ENCODE results near the gene TTC12. TPM values are rescaled to one million over a fixed set of nuclear protein-coding genes. Genes with fewer than 3 reads are reported as not detected.

TTC12 gene
- total and polyA plus RNA-seq, 4 donors = 6.4 to 43.2 (median 19.0) TPM

GRCh38 chr11:113397212-113397611 lies 82.8 kb downstream of the TTC12 start:
- WGBS, 2 donors = 82 to 89% methylated on average over 7 of the region's 7 CpGs
- no peak overlapping the region for H3K9ac ChIP-seq (ENCODE audit: insufficient read depth in 1 of 2, low read length in 2 of 2)

DNA sequence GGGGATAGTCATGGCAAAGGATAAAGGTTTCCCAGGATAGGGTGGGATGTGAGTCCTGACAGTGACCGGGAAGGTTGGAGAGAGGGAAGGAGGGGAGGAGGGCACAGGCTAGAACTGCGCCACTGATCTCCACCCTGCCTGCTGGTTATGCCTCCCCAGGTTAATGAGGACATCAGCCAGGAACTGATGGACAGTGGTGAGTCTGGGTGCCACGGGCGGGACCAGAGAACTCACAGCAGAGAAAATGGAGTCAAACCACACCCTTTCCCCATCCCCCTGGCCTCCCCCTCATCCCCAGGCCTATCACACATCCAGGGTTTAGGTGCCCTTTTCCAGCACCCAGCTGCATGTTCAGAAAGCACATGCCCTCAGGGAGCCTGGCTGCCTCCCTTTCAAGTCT lies 83.4 kb downstream of the TTC12 start:
- H3K4me3 ChIP-seq = no peak overlapping the region
- no peak for TF ChIP-seq CTCF (IDR thresholded peaks at IDR 0.05; ENCODE audit: control extremely low read depth, extremely low read depth)
- DNase-seq = no peak
- WGBS, 2 donors = 93 to 98% methylated on average over 4 of the region's 4 CpGs
- H3K36me3 ChIP-seq (ENCODE audit: control insufficient read depth in 4 of 4, insufficient read depth in 4 of 4, low read length in 4 of 4) = no peaks in the 10 kb centered on the region
- H3K9me3 ChIP-seq (ENCODE audit: control insufficient read depth in 4 of 4, insufficient read depth in 3 of 4, low read length in 3 of 4) = peaks cover 0 to 2% (median 0%) of the 10 kb centered on the region in 4 donors
- no peak for ATAC-seq (ENCODE audit: insufficient read depth, low FRiP score)
- H3K27ac ChIP-seq (ENCODE audit: low read depth in 1 of 2, low read length in 1 of 2) = no peak overlapping the region
- H3K27me3 ChIP-seq (ENCODE audit: control insufficient read depth in 3 of 3, insufficient read depth in 3 of 3, low read length in 2 of 3) = no peaks in the 10 kb centered on the region
- H3K4me1 ChIP-seq (ENCODE audit: control insufficient read depth in 5 of 5, insufficient read depth in 5 of 5, low read length in 5 of 5) = no peaks in the 10 kb centered on the region
- H3K9ac ChIP-seq (ENCODE audit: insufficient read depth in 1 of 2, low read length in 2 of 2) = no peak overlapping the region

More at GRCh38 chr11:113397212-113397611, 82.8 kb downstream of the TTC12 start:
- Histone ChIP-seq H3K27ac (ENCODE audit: low read depth in 1 of 2, low read length in 1 of 2) (no peak overlapping the region), H3K36me3 (ENCODE audit: control insufficient read depth in 4 of 4, insufficient read depth in 4 of 4, low read length in 4 of 4) (no peaks in the 10 kb centered on the region), H3K27me3 (ENCODE audit: control insufficient read depth in 3 of 3, insufficient read depth in 3 of 3, low read length in 2 of 3) (no peaks in the 10 kb centered on the region), H3K9me3 (ENCODE audit: control insufficient read depth in 4 of 4, insufficient read depth in 3 of 4, low read length in 3 of 4) (peaks cover 0 to 2% (median 0%) of the 10 kb centered on the region in 4 donors), H3K4me3 (no peak overlapping the region), H3K4me1 (ENCODE audit: control insufficient read depth in 5 of 5, insufficient read depth in 5 of 5, low read length in 5 of 5) (no peaks in the 10 kb centered on the region)
- TF ChIP-seq CTCF (IDR thresholded peaks at IDR 0.05; ENCODE audit: control extremely low read depth, extremely low read depth) = no peak
- no peak for DNase-seq
- ATAC-seq (ENCODE audit: insufficient read depth, low FRiP score) = no peak

- ATAC-seq (ENCODE audit: insufficient read depth, low FRiP score) (no peak), DNase-seq (no peak)
- Histone ChIP-seq H3K9ac (ENCODE audit: insufficient read depth in 1 of 2, low read length in 2 of 2) (no peak overlapping the region), H3K4me3 (no peak overlapping the region), H3K27ac (ENCODE audit: low read depth in 1 of 2, low read length in 1 of 2) (no peak overlapping the region), H3K9me3 (ENCODE audit: control insufficient read depth in 4 of 4, insufficient read depth in 3 of 4, low read length in 3 of 4) (peaks cover 0 to 2% (median 0%) of the 10 kb centered on the region in 4 donors), H3K36me3 (ENCODE audit: control insufficient read depth in 4 of 4, insufficient read depth in 4 of 4, low read length in 4 of 4) (no peaks in the 10 kb centered on the region), H3K27me3 (ENCODE audit: control insufficient read depth in 3 of 3, insufficient read depth in 3 of 3, low read length in 2 of 3) (no peaks in the 10 kb centered on the region), H3K4me1 (ENCODE audit: control insufficient read depth in 5 of 5, insufficient read depth in 5 of 5, low read length in 5 of 5) (no peaks in the 10 kb centered on the region)
- no peak for TF ChIP-seq CTCF (IDR thresholded peaks at IDR 0.05; ENCODE audit: control extremely low read depth, extremely low read depth)
- WGBS, 2 donors = 87 to 88% methylated on average over 24 of the region's 24 CpGs
Observed at GRCh38 chr11:113398669-113399430, 84.5 kb downstream of the TTC12 start.
